Measurements from ENCODE around the gene ALG1.
"Not testable (repeated sequence)": the region's sequence is repeated elsewhere in the genome, so short reads cannot be mapped to it uniquely, and the experiment has no call there.

Gene ALG1

DNA sequence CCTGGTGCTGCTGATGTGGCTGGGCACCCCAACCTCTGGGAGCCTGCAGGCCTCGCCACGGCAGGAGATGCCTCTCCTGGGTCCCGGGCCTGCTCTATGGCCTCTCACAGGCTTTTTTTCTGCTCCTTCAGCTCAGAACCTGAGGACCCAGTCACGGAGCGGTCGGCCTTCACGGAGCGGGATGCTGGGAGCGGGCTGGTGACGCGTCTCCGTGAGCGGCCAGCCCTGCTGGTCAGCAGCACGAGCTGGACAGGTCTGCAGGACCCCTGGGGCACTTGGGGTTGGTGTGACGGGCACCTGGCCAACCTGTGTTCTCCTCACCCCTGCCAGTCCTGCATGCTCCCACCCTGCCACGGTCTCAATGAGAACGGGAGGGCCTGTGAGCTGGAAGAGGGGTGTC is 7.0 kb downstream of the ALG1 start:
- no peak overlapping the region for H3K4me2 ChIP-seq
- no peaks in the 10 kb centered on the region for H3K27me3 ChIP-seq (ENCODE audit: insufficient read depth, low read depth)
- H3K9ac ChIP-seq = no peak overlapping the region
- H3K27ac ChIP-seq = no peak overlapping the region
- H3K36me3 ChIP-seq (ENCODE audit: insufficient read depth) = no peaks in the 10 kb centered on the region
- H3K4me1 ChIP-seq (ENCODE audit: low read depth, poor library complexity, severe bottlenecking) = peaks cover 13% of the 10 kb centered on the region
- TF ChIP-seq, protein P1, sequence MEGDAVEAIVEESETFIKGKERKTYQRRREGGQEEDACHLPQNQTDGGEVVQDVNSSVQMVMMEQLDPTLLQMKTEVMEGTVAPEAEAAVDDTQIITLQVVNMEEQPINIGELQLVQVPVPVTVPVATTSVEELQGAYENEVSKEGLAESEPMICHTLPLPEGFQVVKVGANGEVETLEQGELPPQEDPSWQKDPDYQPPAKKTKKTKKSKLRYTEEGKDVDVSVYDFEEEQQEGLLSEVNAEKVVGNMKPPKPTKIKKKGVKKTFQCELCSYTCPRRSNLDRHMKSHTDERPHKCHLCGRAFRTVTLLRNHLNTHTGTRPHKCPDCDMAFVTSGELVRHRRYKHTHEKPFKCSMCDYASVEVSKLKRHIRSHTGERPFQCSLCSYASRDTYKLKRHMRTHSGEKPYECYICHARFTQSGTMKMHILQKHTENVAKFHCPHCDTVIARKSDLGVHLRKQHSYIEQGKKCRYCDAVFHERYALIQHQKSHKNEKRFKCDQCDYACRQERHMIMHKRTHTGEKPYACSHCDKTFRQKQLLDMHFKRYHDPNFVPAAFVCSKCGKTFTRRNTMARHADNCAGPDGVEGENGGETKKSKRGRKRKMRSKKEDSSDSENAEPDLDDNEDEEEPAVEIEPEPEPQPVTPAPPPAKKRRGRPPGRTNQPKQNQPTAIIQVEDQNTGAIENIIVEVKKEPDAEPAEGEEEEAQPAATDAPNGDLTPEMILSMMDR (conservative IDR thresholded peaks at IDR 0.05; ENCODE audit: low read depth, low read length) = no peak
- no peak overlapping the region for H3K4me3 ChIP-seq (IDR thresholded peaks at IDR 0.05; ENCODE audit: insufficient read depth, low read depth, low read length)
- H3K79me2 ChIP-seq (ENCODE audit: insufficient read depth, low read depth) = peaks cover 5% of the 10 kb centered on the region; the same call in 1 of the 2 replicates
- H2AFZ ChIP-seq (ENCODE audit: low read depth) = no peak overlapping the region
- no peaks in the 10 kb centered on the region for H4K20me1 ChIP-seq (ENCODE audit: insufficient read depth)

DNA sequence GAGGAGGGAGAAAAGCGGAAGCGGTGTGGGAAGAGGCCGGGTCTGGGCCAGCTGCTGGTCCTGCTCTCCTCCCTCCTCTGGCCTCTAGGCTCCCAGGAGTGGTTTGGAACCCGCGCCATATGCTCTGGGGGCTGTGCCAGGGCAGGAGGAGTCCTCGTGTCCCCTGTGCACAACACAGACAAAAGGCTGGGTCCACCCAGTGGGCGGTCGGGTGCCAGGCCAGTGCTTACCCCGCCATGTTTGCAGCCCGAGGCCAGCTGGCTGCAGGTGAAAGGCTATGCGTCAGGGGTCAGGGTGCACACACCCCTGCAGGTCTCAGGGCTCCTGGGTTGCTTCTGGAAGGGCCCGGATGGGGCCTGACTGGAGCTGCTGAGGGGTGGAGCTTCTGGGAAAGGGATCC is 8.8 kb downstream of the ALG1 start:
- not testable (repeated sequence) for H3K79me2 ChIP-seq (ENCODE audit: insufficient read depth, low read depth); H3K4me2 ChIP-seq; H3K27me3 ChIP-seq (ENCODE audit: insufficient read depth, low read depth); H3K4me3 ChIP-seq (IDR thresholded peaks at IDR 0.05; ENCODE audit: insufficient read depth, low read depth, low read length); H3K36me3 ChIP-seq (ENCODE audit: insufficient read depth); H2AFZ ChIP-seq (ENCODE audit: low read depth); H3K27ac ChIP-seq; H3K9ac ChIP-seq; H4K20me1 ChIP-seq (ENCODE audit: insufficient read depth)
- H3K4me1 ChIP-seq (ENCODE audit: low read depth, poor library complexity, severe bottlenecking) = peaks cover 13% of the 10 kb centered on the region

DNA sequence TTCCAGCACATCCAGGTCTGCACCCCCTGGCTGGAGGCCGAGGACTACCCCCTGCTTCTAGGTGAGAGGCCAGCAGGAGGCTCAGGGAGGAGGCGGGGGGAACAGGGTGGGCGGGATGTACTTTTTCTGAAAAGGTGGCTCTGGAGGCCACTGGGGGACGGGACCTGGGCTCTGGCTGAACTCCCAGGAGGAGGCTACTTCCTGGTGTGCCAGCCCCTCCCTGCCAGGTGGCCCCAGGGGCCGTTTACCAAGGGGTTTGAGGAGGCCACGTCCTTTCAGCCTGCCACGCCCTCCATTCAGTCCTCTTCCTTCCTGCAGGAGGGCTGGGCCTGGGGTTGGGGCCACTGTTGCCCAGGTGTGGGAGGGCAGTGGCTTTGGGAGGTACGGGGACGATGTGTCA is 9.4 kb downstream of the ALG1 start:
- H2AFZ ChIP-seq (ENCODE audit: low read depth); H3K4me3 ChIP-seq (IDR thresholded peaks at IDR 0.05; ENCODE audit: insufficient read depth, low read depth, low read length); H3K27ac ChIP-seq; H3K4me2 ChIP-seq; H3K36me3 ChIP-seq (ENCODE audit: insufficient read depth); H3K79me2 ChIP-seq (ENCODE audit: insufficient read depth, low read depth); H4K20me1 ChIP-seq (ENCODE audit: insufficient read depth); H3K9ac ChIP-seq; H3K27me3 ChIP-seq (ENCODE audit: insufficient read depth, low read depth): not testable (repeated sequence)
- peaks cover 13% of the 10 kb centered on the region for H3K4me1 ChIP-seq (ENCODE audit: low read depth, poor library complexity, severe bottlenecking)

DNA sequence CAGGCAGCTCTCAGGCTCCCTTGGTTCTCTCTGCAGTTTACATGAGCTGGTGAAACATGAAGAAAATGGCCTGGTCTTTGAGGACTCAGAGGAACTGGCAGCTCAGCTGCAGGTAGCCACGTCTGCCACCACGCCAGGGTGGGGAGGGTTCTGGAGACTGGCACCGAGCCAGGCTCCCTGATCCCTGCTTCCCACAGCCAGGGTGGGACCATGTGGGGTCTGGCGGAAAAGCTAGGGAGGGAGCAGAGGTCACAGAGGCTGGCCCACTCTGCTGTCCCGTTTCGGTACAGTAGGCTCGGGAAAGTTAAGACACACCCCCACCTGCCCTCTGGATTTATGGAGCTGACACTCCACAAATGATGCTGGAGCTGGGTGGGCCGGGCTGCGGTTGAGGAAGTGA is 12.0 kb downstream of the ALG1 start:
- H3K4me1 ChIP-seq (ENCODE audit: low read depth, poor library complexity, severe bottlenecking) = peaks cover 13% of the 10 kb centered on the region
- H3K4me3 ChIP-seq (IDR thresholded peaks at IDR 0.05; ENCODE audit: insufficient read depth, low read depth, low read length); H3K4me2 ChIP-seq; H2AFZ ChIP-seq (ENCODE audit: low read depth); H3K36me3 ChIP-seq (ENCODE audit: insufficient read depth); H3K27ac ChIP-seq; H3K27me3 ChIP-seq (ENCODE audit: insufficient read depth, low read depth); H3K9ac ChIP-seq; H3K79me2 ChIP-seq (ENCODE audit: insufficient read depth, low read depth); H4K20me1 ChIP-seq (ENCODE audit: insufficient read depth): not testable (repeated sequence)

DNA sequence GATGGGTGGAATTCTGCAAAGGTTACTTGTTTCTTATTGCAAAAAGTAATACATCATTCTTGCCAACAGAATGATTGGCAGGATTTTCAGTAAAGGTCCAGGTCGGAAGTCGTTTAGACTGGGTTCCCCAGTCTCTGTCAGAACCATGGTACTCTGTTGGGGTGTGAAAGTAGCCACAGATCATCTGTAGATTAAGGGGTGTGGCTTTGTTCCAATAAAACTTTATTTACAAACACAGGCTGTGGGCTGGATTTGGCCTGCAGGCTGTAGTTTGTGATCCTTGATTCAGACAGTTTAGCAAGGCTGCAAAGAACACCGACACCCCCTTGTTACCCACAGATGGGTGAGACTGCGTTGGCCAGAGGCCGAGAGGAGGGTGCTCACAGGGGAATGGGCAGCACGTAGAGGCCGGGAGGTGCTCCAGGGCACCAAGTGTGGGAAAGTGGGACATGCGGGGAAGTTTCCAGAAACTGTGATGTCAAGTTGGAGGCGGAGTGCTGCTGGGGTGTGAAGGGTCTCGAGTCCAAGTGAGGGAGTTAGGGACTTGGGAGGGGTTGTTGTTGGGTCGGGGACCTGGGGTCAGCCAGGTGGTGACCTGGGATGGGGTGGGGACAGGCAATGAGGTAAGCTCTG is 12.6 kb downstream of the ALG1 start:
- TF ChIP-seq, protein P1 (conservative IDR thresholded peaks at IDR 0.05; ENCODE audit: low read depth, low read length) = 0 out of 2 replicates have a peak, but pooled peaks have one; percentile 23
- not testable (repeated sequence) for H3K27ac ChIP-seq; H4K20me1 ChIP-seq (ENCODE audit: insufficient read depth); H3K79me2 ChIP-seq (ENCODE audit: insufficient read depth, low read depth); H3K4me3 ChIP-seq (IDR thresholded peaks at IDR 0.05; ENCODE audit: insufficient read depth, low read depth, low read length); H3K9ac ChIP-seq; H2AFZ ChIP-seq (ENCODE audit: low read depth); H3K4me2 ChIP-seq; H3K36me3 ChIP-seq (ENCODE audit: insufficient read depth); H3K27me3 ChIP-seq (ENCODE audit: insufficient read depth, low read depth)
- peaks cover 13% of the 10 kb centered on the region for H3K4me1 ChIP-seq (ENCODE audit: low read depth, poor library complexity, severe bottlenecking)

DNA sequence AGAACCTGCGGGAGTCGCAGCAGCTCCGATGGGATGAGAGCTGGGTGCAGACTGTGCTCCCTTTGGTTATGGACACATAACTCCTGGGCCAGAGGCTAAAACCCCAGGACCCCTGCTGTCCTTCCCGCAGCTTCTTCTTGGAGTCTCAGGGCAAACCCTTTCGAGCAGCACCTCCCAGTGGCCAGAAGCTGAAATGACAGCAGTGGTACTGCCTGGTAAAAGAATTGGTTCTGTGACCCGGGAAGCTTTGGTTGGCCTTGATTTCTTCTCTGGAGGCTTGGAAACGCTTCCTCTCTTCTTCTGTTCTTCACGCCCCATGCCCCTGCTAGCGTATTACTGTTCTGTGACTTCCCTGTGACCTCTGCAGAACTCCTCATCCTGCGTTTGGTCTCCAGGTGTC is 13.2 kb downstream of the ALG1 start:
- not testable (repeated sequence) for H3K9ac ChIP-seq; H3K4me2 ChIP-seq; H3K36me3 ChIP-seq (ENCODE audit: insufficient read depth); H3K79me2 ChIP-seq (ENCODE audit: insufficient read depth, low read depth); H3K27me3 ChIP-seq (ENCODE audit: insufficient read depth, low read depth); H3K27ac ChIP-seq; H4K20me1 ChIP-seq (ENCODE audit: insufficient read depth); H2AFZ ChIP-seq (ENCODE audit: low read depth); H3K4me3 ChIP-seq (IDR thresholded peaks at IDR 0.05; ENCODE audit: insufficient read depth, low read depth, low read length)
- TF ChIP-seq, protein P1 (conservative IDR thresholded peaks at IDR 0.05; ENCODE audit: low read depth, low read length) = peak; percentile 61
- peaks cover 13% of the 10 kb centered on the region for H3K4me1 ChIP-seq (ENCODE audit: low read depth, poor library complexity, severe bottlenecking)

DNA sequence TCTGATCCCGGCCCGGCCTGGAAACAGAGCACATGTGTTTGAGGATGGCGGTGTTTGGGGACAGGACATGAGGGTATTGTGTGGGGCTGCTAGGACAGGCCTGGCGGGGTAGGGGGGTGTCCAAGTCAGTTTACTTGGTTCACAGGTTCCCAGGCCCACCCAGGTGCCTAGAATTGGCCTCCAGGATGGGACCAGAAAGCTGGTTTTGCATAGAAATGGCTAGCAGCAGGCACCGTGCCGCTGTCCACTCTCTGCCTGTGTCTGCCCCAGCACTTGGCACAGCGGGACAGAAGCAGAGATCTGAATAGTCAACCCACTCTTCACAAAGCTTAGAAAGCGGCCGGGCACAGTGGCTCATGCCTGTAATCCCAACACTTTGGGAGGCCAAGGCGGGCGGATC is 14.1 kb downstream of the ALG1 start:
- H3K36me3 ChIP-seq (ENCODE audit: insufficient read depth); H3K4me2 ChIP-seq; H4K20me1 ChIP-seq (ENCODE audit: insufficient read depth); H3K79me2 ChIP-seq (ENCODE audit: insufficient read depth, low read depth); H3K27ac ChIP-seq; H3K27me3 ChIP-seq (ENCODE audit: insufficient read depth, low read depth); H2AFZ ChIP-seq (ENCODE audit: low read depth); H3K4me3 ChIP-seq (IDR thresholded peaks at IDR 0.05; ENCODE audit: insufficient read depth, low read depth, low read length); H3K9ac ChIP-seq: not testable (repeated sequence)
- H3K4me1 ChIP-seq (ENCODE audit: low read depth, poor library complexity, severe bottlenecking) = peaks cover 13% of the 10 kb centered on the region

DNA sequence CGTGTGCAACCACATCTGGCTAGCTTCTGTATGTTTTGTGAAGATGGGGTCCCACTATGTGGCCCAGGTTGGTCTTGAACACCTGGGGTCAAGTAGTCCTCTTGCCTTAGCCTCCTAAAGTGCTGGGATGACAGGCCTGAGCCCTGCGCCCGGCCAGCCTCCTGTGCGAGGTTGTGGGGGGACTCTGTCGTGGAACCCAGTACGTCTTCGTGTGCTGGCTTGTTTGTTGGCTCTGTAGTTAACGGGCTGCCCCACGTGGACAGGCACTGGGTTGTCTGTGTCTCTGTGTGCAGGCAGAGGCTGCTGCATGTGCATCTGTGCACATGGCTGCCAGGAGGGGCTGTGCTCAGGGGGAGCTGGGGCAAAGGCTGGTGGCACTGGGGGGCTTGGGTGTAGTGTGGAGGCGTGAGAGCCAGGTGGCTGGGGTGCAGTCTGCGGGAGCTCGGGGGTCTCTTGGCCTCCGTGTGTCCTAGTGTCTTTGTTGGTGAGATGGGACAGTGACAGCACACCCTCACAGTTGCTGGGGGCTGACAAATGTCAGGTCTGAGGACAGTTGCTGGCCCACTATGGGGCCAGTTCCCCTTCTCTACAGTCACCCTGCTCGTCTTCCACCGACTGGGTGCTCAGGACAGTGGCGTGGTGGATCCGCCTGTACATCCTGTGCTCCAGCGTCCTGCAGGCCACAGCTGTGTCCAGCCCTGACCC is 16.6 kb downstream of the ALG1 start:
- not testable (repeated sequence) for H3K27me3 ChIP-seq (ENCODE audit: insufficient read depth, low read depth); H3K4me3 ChIP-seq (IDR thresholded peaks at IDR 0.05; ENCODE audit: insufficient read depth, low read depth, low read length); H3K9ac ChIP-seq; H4K20me1 ChIP-seq (ENCODE audit: insufficient read depth); H3K4me2 ChIP-seq; H3K36me3 ChIP-seq (ENCODE audit: insufficient read depth); H2AFZ ChIP-seq (ENCODE audit: low read depth); H3K27ac ChIP-seq; H3K79me2 ChIP-seq (ENCODE audit: insufficient read depth, low read depth)
- peaks cover 15% of the 10 kb centered on the region for H3K4me1 ChIP-seq (ENCODE audit: low read depth, poor library complexity, severe bottlenecking)
